Sigmoid colon (tissue), 7 donors: ENCODE measurements around the gene CDKAL1. TPM values are rescaled to one million over a fixed set of nuclear protein-coding genes. Genes with fewer than 3 reads are reported as not detected.

Source experiments
- DNase-seq: peaks from one replicate; pipeline ENCODE4 v3.0.0-alpha.2; 2019
- H3K27ac ChIP-seq, 4 donors: fragments of 200-600 bp; sonication (generic); one replicate each; pipeline ENCODE4 v1.5.1; 2016 to 2019; ENCODE audit warnings: mild to moderate bottlenecking in 1 of 4
- H3K27me3 ChIP-seq, 3 donors: fragments of 200-600 bp; sonication (generic); one replicate each; pipeline ENCODE4 v1.5.1; 2019; ENCODE audit warnings: mild to moderate bottlenecking in 1 of 3
- H3K36me3 ChIP-seq, 4 donors: fragments of 200-600 bp; sonication (generic); one replicate each; pipeline ENCODE4 v1.5.1; 2016 to 2019
- H3K4me1 ChIP-seq, 4 donors: fragments of 200-600 bp; sonication (generic); one replicate each; pipeline ENCODE4 v1.5.1; 2017 to 2019
- H3K4me3 ChIP-seq, 4 donors: fragments of 200-600 bp; sonication (generic); one replicate each; pipeline ENCODE4 v1.5.1; 2017 to 2019; ENCODE audit warnings: mild to moderate bottlenecking in 2 of 4, moderate library complexity in 1 of 4
- H3K9me3 ChIP-seq, 4 donors: fragments of 200-600 bp in 3 of 4; sonication (generic) in 3 of 4; one replicate each; pipeline versions ENCODE4 v1.5.1 to v1.6.1; 2013 to 2019
- CTCF ChIP-seq, 4 experiments: fragments of 450-650 bp in 3 of 4; fragments of 200-600 bp in 1 of 4; IDR thresholded peaks; one replicate each; pipeline ENCODE4 v1.5.1; 2016 to 2019; ENCODE audit warnings: antibody characterized with exemption in 4 of 4, mild to moderate bottlenecking in 3 of 4, moderate library complexity in 2 of 4
- EP300 ChIP-seq, 4 donors: sonication (generic); formaldehyde crosslinking; IDR thresholded peaks; one replicate each; pipeline ENCODE4 v1.6.1; 2017; ENCODE audit warnings: antibody characterized with exemption in 4 of 4
- POLR2A ChIP-seq, 2 donors: fragments of 450-650 bp; IDR thresholded peaks; one replicate each; pipeline ENCODE4 v1.6.1; 2016; ENCODE audit warnings: antibody characterized with exemption in 2 of 2, mild to moderate bottlenecking in 2 of 2, moderate library complexity in 2 of 2
- POLR2AphosphoS5 ChIP-seq, 4 donors: sonication (generic); formaldehyde crosslinking; IDR thresholded peaks; one replicate each; pipeline ENCODE4 v1.6.1; 2017; ENCODE audit warnings: antibody characterized with exemption in 4 of 4
- WGBS, 2 donors: extraction: QIAGEN DNeasy Blood & Tissue Kit; methylation state at CpG; one replicate each; pipeline ENCODE4 v1.1.7; 2013; 5-methylcytosine and 5-hydroxymethylcytosine counted together
- intact Hi-C: fragments of 100-400 bp; cut with DNase I; formaldehyde crosslinking; loops from one replicate; pipeline ENCODE4 v1.15.1; 2023
- polyA plus RNA-seq, 3 donors: library from polyadenylated mRNA; stranded (reverse); fragments of 200-250 nt; gene quantifications; one replicate each; pipeline ENCODE4 v1.2.3, GENCODE V29; 2013
- total RNA-seq, 4 donors: library from RNA; depleted of rRNA; stranded (reverse); fragments of >200 nt; gene quantifications; one replicate each; pipeline ENCODE4 v1.1.0, GENCODE V29; 2016
- donor health status: healthy with polysubstance abuse.
- donor health status: Bipolar disorder and iron deficiency.
- donor health status: healthy.

CDKAL1 gene
- total and polyA plus RNA-seq, 7 donors: 2.8 to 14.7 (median 11.4) TPM

GRCh38 chr6:21263531-21264287 lies 729.5 kb downstream of the CDKAL1 start:
- TF ChIP-seq POLR2AphosphoS5 (IDR thresholded peaks at IDR 0.05) (no peak), CTCF (IDR thresholded peaks at IDR 0.05) (no peak)
- 59 to 81% methylated on average over 18 of the region's 18 CpGs for WGBS, 2 donors
- Histone ChIP-seq H3K27ac (no peak overlapping the region), H3K36me3 (no peaks in the 10 kb centered on the region), H3K27me3 (no peaks in the 10 kb centered on the region), H3K4me3 (no peak overlapping the region), H3K4me1 (no peaks in the 10 kb centered on the region), H3K9me3 (no peaks in the 10 kb centered on the region)
- DNase-seq: no peak
- intact Hi-C loops: no loop called here

DNA sequence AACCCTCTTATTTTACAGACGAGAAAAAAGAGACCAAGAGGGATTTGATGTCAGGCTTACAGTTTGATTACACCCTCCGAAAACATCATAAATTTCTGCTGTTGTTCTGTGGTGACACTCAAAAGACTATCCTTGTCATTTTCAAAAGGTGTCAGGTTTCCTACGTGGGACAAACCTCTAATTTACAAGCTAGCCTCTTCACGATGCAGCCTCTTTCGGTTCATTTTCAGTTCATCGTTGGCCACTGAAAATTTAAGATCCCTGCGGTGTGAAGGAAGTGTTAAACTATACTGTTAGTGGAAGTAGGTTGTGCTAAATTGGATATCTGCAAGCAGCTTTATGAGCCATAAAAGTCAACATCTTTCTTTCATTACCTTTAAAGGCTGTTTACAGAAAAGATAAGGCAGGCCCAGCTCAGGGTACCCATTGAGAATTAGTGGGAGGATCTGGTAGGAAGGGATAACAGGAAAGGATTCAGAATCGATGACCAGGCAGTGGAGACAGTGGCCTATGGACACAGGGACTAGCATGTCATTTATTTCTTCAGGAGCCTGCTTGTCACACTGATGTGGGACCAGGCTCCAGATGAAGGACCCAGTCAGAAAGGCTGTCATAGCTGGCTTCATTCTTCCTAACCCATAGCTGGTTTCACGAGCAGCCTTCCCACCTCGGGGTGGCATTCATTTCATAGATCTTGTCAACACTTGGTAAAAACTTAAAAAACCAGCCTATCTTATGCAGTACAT lies 730.2 kb downstream of the CDKAL1 start:
- TF ChIP-seq POLR2A (IDR thresholded peaks at IDR 0.05) (no peak), CTCF (IDR thresholded peaks at IDR 0.05) (no peak), EP300 (IDR thresholded peaks at IDR 0.05) (no peak), POLR2AphosphoS5 (IDR thresholded peaks at IDR 0.05) (no peak)
- intact Hi-C loops: no loop called here
- H3K4me1 ChIP-seq: no peaks in the 10 kb centered on the region
- WGBS, 2 donors: 15 to 63% methylated on average over 10 of the region's 10 CpGs
- H3K27ac ChIP-seq: no peak overlapping the region
- H3K36me3 ChIP-seq: no peaks in the 10 kb centered on the region
- DNase-seq: no peak
- no peaks in the 10 kb centered on the region for H3K9me3 ChIP-seq
- H3K4me3 ChIP-seq: no peak overlapping the region
- H3K27me3 ChIP-seq: no peaks in the 10 kb centered on the region

DNA sequence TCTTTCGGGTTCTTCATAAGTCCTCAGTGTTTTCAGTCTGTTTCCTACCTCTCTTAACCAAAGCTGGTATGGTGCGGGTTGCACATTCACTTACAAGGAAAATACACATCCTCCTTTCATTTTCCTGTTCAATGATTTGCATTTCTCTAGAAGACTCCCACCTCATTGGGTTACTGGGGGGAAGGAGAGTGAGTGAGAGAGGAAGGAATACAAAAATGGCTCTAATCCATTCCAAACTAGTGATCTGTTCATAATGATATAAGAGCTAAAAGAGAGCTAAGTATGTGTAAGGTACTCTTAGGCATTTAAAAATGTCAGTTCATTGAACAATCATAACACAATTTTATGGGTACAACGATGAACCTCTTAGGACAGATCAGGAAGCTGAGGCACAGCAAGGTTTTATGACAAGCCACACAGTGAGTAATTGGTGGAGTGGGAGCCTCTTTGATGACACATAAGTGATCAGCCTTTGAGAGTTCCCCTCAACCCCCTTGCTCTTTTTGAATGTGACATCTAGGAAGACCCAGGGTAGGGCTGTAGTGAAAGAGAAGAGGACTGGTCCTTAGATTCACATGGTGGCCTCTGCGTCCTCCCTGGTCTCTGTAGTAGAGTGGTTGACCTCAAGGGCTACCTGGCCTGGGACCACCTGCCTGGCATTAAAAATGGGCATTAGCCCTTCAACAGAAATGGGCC lies 730.9 kb downstream of the CDKAL1 start:
- DNase-seq: no peak
- H3K27ac ChIP-seq: no peak overlapping the region
- H3K4me3 ChIP-seq: no peak overlapping the region
- H3K9me3 ChIP-seq: no peaks in the 10 kb centered on the region
- intact Hi-C loops: no loop called here
- TF ChIP-seq CTCF (IDR thresholded peaks at IDR 0.05) (no peak), POLR2AphosphoS5 (IDR thresholded peaks at IDR 0.05) (no peak), POLR2A (IDR thresholded peaks at IDR 0.05) (no peak), EP300 (IDR thresholded peaks at IDR 0.05) (no peak)
- H3K4me1 ChIP-seq: no peaks in the 10 kb centered on the region
- WGBS, 2 donors: 60 to 78% methylated on average over 4 of the region's 4 CpGs
- H3K27me3 ChIP-seq: no peaks in the 10 kb centered on the region
- no peaks in the 10 kb centered on the region for H3K36me3 ChIP-seq

DNA sequence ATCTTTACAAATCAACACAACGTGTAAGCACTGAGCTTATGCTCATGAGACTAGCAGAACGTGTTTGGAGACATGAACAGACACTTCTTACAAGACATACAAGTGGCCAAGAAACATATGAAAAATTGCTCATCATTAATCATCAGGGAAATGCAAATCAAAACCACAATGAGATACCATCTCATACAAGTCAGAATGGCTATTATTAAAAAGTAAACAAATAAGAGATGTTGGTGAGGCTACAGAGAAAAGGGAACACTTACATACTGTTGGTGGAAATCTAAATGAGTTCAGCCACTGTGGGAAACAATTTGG lies 731.4 kb downstream of the CDKAL1 start:
- Histone ChIP-seq H3K4me1 (no peaks in the 10 kb centered on the region), H3K27me3 (no peaks in the 10 kb centered on the region), H3K9me3 (no peaks in the 10 kb centered on the region), H3K4me3 (no peak overlapping the region), H3K36me3 (no peaks in the 10 kb centered on the region), H3K27ac (no peak overlapping the region)
- TF ChIP-seq EP300 (IDR thresholded peaks at IDR 0.05) (no peak), POLR2AphosphoS5 (IDR thresholded peaks at IDR 0.05) (no peak), CTCF (IDR thresholded peaks at IDR 0.05) (no peak), POLR2A (IDR thresholded peaks at IDR 0.05) (no peak)
- WGBS, 2 donors: 84 to 91% methylated on average over 2 of the region's 2 CpGs
- intact Hi-C loops: no loop called here
- DNase-seq: no peak
